Measurements from ENCODE around the gene TIMP2. TPM values are rescaled to one million over a fixed set of nuclear protein-coding genes. Genes with fewer than 3 reads are reported as not detected.
A peak's percentile ranks its signal among the peaks of the same experiment; 100 is the strongest.

Gene TIMP2
- total and polyA plus RNA-seq, 2 donors from 2014 or later: 72.1 to 172 TPM

GRCh38 chr17:78875363-78876093 is 49.7 kb downstream of the TIMP2 start:
- intact Hi-C loops (cut with DNase I): no loop called here
- Histone ChIP-seq H3K36me3 (ENCODE audit: control insufficient read depth in 2 of 3, insufficient read depth in 3 of 3, low read length in 3 of 3) (peaks cover 0 to 2% (median 0%) of the 10 kb centered on the region in 3 donors), H3K4me3 (ENCODE audit: low read length in 3 of 3) (no peak overlapping the region), H3K27me3 (ENCODE audit: control insufficient read depth, insufficient read depth, low read length) (no peaks in the 10 kb centered on the region), H3K4me1 (ENCODE audit: control insufficient read depth in 2 of 3, insufficient read depth in 2 of 3, low read depth in 1 of 3, low read length in 3 of 3) (peaks cover 0 to 11% (median 3%) of the 10 kb centered on the region in 3 donors), H3K27ac (ENCODE audit: low read depth in 2 of 2, low read length in 2 of 2) (no peak overlapping the region), H3K9me3 (ENCODE audit: control insufficient read depth in 2 of 3, insufficient read depth in 1 of 3, low read length in 3 of 3) (no peaks in the 10 kb centered on the region), H3K9ac (ENCODE audit: low read length in 3 of 3) (no peak overlapping the region)
- DNase-seq (peak in 3 of 5 donors; percentile 58 to 78 (median 77)), FAIRE-seq (no peak)
- TF ChIP-seq CTCF (IDR thresholded peaks at IDR 0.05; ENCODE audit: borderline replicate concordance, extremely low read depth, insufficient read depth): no peak

DNA sequence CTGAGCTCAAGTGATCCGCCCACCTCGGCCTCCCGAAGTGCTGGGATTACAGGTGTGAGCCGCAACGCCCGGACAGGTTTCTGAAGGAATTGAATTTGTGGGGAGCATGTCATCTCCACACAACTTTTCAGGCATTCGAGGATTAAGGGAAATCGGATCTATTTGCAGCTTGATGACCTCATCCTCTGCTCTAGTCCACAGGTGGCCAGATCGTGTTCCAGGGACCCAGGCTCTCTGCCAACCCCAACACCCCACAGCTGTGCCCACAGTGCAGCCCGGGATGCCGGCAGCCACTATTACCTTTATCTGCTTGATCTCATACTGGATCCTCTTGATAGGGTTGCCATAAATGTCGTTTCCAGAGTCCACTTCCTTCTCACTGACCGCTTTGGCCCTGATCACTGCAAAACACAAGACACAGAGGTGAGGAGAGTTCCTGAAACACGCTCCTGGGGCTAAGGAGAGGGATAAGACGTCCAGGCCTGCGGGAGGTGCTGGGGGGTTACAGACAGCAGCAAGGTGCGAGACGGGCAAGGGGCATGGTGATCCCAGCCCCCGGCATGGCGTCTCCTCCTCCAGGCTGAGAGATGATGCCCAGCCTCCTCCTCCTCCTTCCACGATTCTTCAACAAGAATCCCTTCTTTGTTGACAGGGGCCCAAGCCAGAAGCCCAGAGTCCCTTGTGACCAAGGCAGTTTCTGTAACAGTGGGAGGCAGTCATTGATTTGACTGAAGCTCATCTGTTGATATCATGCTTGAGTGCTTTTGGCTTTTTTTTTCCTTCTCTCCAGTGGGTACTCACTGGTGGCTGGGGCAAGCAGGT is 51.5 kb downstream of the TIMP2 start:
- no peak overlapping the region for H3K9ac ChIP-seq (ENCODE audit: low read length in 3 of 3)
- FAIRE-seq (no peak), DNase-seq (peak in 3 of 5 donors; percentile 29 to 67 (median 39))
- peaks cover 0 to 5% (median 3%) of the 10 kb centered on the region in 3 donors for H3K4me1 ChIP-seq (ENCODE audit: control insufficient read depth in 2 of 3, insufficient read depth in 2 of 3, low read depth in 1 of 3, low read length in 3 of 3)
- peaks cover 0 to 2% (median 0%) of the 10 kb centered on the region in 3 donors for H3K36me3 ChIP-seq (ENCODE audit: control insufficient read depth in 2 of 3, insufficient read depth in 3 of 3, low read length in 3 of 3)
- H3K27ac ChIP-seq (ENCODE audit: low read depth in 2 of 2, low read length in 2 of 2): peak overlapping the region in 1 of 2 donors; percentile 61
- H3K4me3 ChIP-seq (ENCODE audit: low read length in 3 of 3): no peak overlapping the region
- H3K27me3 ChIP-seq (ENCODE audit: control insufficient read depth, insufficient read depth, low read length): no peaks in the 10 kb centered on the region
- TF ChIP-seq CTCF (IDR thresholded peaks at IDR 0.05; ENCODE audit: borderline replicate concordance, extremely low read depth, insufficient read depth): no peak
- intact Hi-C loops (cut with DNase I): no loop called here
- no peaks in the 10 kb centered on the region for H3K9me3 ChIP-seq (ENCODE audit: control insufficient read depth in 2 of 3, insufficient read depth in 1 of 3, low read length in 3 of 3)

DNA sequence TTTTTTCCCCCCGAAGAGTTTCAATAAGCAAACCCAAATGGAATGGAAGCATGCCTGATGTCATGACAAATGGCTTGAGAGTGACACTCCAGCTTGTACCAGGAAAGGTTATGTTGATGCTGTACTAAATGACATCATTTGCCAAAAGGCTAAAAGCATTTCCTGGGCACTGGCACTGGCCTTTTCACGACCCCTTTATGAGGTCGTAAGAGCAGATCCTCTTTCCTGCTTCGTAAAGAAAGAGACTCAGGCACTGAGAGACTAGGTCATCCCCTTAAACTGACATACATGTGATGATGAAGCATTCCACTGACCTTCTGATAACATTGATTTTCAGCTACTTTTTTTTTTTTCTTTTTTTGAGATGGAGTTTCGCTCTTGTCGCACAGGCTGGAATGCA is 52.7 kb downstream of the TIMP2 start:
- no peak overlapping the region for H3K4me3 ChIP-seq (ENCODE audit: low read length in 3 of 3)
- H3K36me3 ChIP-seq (ENCODE audit: control insufficient read depth in 2 of 3, insufficient read depth in 3 of 3, low read length in 3 of 3): peaks cover 0 to 2% (median 0%) of the 10 kb centered on the region in 3 donors
- peaks cover 0 to 5% (median 3%) of the 10 kb centered on the region in 3 donors for H3K4me1 ChIP-seq (ENCODE audit: control insufficient read depth in 2 of 3, insufficient read depth in 2 of 3, low read depth in 1 of 3, low read length in 3 of 3)
- no peak overlapping the region for H3K27ac ChIP-seq (ENCODE audit: low read depth in 2 of 2, low read length in 2 of 2)
- no peak overlapping the region for H3K9ac ChIP-seq (ENCODE audit: low read length in 3 of 3)
- FAIRE-seq (no peak), DNase-seq (no peak)
- H3K9me3 ChIP-seq (ENCODE audit: control insufficient read depth in 2 of 3, insufficient read depth in 1 of 3, low read length in 3 of 3): no peaks in the 10 kb centered on the region
- no peaks in the 10 kb centered on the region for H3K27me3 ChIP-seq (ENCODE audit: control insufficient read depth, insufficient read depth, low read length)
- no peak for TF ChIP-seq CTCF (IDR thresholded peaks at IDR 0.05; ENCODE audit: borderline replicate concordance, extremely low read depth, insufficient read depth)
- intact Hi-C loops (cut with DNase I): no loop called here

All from kidney (tissue), 14 donors.